ENCODE measurements around the gene CFAP46.
"Not testable (repeated sequence)": the region's sequence is repeated elsewhere in the genome, so short reads cannot be mapped to it uniquely, and the experiment has no call there.

CFAP46 gene

GRCh38 chr10:132926777-132927650 lies 15.4 kb downstream of the CFAP46 start:
- no peak for DNase-seq

GRCh38 chr10:132926070-132926469 lies 16.3 kb downstream of the CFAP46 start:
- DNase-seq, result no peak

- no peak for DNase-seq
Observed at GRCh38 chr10:132925614-132926013, 16.8 kb downstream of the CFAP46 start.

GRCh38 chr10:132925071-132925561 lies 17.3 kb downstream of the CFAP46 start:
- no peak for DNase-seq

- DNase-seq, result no peak
Observed at GRCh38 chr10:132924046-132924952, 18.1 kb downstream of the CFAP46 start.

GRCh38 chr10:132923384-132923783 lies 19.0 kb downstream of the CFAP46 start:
- DNase-seq, result not testable (repeated sequence)

GRCh38 chr10:132922872-132923271 lies 19.5 kb downstream of the CFAP46 start:
- no peak for DNase-seq

GRCh38 chr10:132921818-132922807 lies 20.3 kb downstream of the CFAP46 start:
- no peak for DNase-seq

- DNase-seq, result no peak
Observed at GRCh38 chr10:132921086-132921485, 21.3 kb downstream of the CFAP46 start.

GRCh38 chr10:132920101-132920925 lies 22.1 kb downstream of the CFAP46 start:
- DNase-seq, result no peak

- DNase-seq, result no peak
Observed at GRCh38 chr10:132919374-132920100, 22.8 kb downstream of the CFAP46 start.

- DNase-seq, result no peak
Observed at GRCh38 chr10:132918617-132919373, 23.6 kb downstream of the CFAP46 start.

- no peak for DNase-seq
Observed at GRCh38 chr10:132918264-132918616, 24.1 kb downstream of the CFAP46 start.

GRCh38 chr10:132916956-132917666 lies 25.3 kb downstream of the CFAP46 start:
- no peak for DNase-seq

GRCh38 chr10:132916421-132916841 lies 25.9 kb downstream of the CFAP46 start:
- DNase-seq, result no peak

- no peak for DNase-seq
Observed at GRCh38 chr10:132915411-132915810, 27.0 kb downstream of the CFAP46 start.

- no peak for DNase-seq
Observed at GRCh38 chr10:132914732-132915131, 27.6 kb downstream of the CFAP46 start.

- DNase-seq, result no peak
Observed at GRCh38 chr10:132913559-132914115, 28.7 kb downstream of the CFAP46 start.
